HG02623 (cell line): Measurements from ENCODE around the gene PTGFRN.
"Not testable (repeated sequence)": the region's sequence is repeated elsewhere in the genome, so short reads cannot be mapped to it uniquely, and the experiment has no call there.

Experiments
- ATAC-seq: cut with Tn5 transposase; IDR thresholded peaks from one replicate; pipeline ENCODE4 v1.9.1; 2021; ENCODE audit warnings: moderate library complexity; ENCODE audit not compliant: unreplicated experiment

The PTGFRN gene

GRCh38 chr1:116915086-116915661 lies 5.5 kb downstream of the PTGFRN start:
- no peak for ATAC-seq

- no peak for ATAC-seq
These were observed 6.3 kb downstream of the PTGFRN start for GRCh38 chr1:116916002-116916401.

DNA sequence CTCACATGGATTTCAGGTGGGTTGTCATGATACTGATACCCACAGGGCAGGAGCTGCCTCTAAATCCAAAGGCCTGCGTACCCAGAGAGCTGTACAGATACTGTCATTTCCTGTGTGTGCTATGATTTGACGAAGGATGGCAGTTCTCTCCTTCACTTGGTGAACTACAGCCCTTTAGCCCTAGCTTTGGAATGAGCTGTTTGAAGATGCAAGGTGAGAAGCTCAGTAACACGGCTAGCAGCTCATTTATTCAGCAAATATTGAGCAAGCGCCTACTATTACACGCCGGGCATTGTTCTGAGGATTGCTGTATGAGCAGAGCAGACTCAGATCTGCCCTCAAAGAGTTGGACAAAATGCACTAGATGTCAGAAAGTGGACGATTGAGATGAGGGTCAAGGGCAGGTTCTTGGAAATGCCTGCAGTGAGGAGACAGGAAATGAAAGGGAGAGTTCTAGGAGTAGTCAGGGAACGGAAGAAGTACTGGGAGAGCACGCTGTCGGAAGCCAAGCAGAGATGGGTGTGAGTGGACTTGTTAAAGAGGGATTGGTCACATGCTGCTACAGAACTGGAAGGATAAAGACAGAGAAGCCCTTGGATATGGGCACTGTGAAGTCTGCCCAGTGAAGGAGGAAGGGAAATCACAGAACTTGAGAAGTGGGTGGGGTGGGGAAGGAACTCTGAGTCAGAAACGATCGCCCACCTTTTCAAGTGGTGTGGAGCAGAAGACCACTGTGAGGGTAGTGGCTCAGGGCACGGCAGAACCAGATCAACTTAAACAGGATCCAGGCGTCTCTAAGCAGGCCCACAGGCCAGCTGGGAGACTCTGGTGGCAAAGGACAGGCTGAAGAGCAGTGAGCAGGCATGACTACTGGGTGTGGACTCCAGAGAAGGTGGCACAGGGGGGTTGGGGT lies 7.1 kb downstream of the PTGFRN start:
- no peak for ATAC-seq

DNA sequence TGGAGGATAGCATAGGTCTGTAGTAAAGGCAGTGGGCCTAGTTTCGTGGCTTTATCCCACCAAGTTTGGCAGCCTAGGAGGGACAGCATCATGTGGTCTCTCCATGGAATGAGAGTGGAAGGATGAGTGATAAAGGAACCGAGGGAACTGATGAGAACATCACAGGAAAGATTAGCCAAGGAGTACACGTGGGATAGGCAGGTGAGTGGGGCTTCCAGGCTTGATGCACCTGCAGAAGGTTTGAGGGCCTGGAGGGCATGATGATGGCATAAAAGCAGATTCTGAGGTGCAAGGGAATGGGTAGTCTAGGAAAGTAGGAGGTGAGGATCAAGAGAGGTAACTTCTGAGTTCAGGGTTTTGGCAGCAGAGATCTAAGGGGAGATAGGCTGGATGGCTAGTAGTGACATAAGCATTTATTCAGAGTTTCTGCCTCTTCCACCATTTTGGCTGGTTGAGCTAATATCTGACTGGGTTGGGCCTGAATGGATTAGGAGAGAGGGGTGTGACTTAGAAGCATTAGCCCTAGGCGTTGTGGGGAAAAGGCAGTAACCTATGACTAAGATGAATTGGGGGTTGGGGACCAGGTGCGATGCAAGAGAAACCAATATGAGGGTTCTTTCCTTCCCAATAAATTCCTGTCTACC lies 9.1 kb downstream of the PTGFRN start:
- ATAC-seq: no peak

DNA sequence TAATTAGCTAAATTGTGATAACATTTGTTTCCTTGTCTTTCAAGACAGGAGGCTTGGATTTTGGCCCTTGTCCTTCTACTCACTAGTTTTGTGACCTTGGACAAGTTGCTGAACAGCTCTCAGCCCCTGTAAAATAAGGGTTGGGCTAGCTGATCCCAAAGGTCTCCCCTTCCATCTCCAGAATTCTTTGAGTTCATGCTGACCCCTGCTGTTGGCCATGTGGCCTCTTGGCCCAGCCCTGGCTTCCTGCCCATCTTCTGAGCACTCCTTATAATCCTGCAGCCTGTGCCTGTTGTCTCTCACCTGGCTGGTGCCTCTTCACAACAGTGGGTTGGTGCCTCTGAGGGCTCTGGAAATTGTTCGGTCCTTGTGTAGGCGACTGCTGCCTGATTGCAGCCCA lies 10.1 kb downstream of the PTGFRN start:
- no peak for ATAC-seq

DNA sequence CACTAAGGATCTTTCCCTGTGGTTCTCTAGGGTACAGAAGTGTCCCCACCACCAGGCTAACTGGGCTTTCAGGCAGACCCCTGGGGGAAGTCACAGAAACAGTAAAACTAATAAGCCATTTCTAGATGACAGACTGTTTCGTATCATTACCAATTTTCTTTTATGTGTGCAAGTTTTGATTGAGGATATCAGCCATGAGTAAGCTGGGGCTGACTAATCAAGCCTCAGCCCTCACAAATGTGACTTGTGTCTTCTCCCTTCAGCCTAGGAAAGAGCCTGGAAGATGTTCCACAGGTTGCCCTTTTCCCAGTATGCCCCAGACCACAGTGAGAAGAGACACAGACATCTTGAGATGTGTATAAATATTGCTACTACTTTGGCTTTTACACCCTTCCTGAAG lies 10.5 kb downstream of the PTGFRN start:
- ATAC-seq: no peak

- no peak for ATAC-seq
These were observed 11.7 kb downstream of the PTGFRN start for GRCh38 chr1:116921301-116921885.

GRCh38 chr1:116921937-116922336 lies 12.2 kb downstream of the PTGFRN start:
- ATAC-seq: no peak

- ATAC-seq: no peak
These were observed 13.7 kb downstream of the PTGFRN start for GRCh38 chr1:116923421-116923820.

- no peak for ATAC-seq
These were observed 17.5 kb downstream of the PTGFRN start for GRCh38 chr1:116927049-116927798.

- ATAC-seq: no peak
These were observed 20.4 kb downstream of the PTGFRN start for GRCh38 chr1:116929961-116930592.

DNA sequence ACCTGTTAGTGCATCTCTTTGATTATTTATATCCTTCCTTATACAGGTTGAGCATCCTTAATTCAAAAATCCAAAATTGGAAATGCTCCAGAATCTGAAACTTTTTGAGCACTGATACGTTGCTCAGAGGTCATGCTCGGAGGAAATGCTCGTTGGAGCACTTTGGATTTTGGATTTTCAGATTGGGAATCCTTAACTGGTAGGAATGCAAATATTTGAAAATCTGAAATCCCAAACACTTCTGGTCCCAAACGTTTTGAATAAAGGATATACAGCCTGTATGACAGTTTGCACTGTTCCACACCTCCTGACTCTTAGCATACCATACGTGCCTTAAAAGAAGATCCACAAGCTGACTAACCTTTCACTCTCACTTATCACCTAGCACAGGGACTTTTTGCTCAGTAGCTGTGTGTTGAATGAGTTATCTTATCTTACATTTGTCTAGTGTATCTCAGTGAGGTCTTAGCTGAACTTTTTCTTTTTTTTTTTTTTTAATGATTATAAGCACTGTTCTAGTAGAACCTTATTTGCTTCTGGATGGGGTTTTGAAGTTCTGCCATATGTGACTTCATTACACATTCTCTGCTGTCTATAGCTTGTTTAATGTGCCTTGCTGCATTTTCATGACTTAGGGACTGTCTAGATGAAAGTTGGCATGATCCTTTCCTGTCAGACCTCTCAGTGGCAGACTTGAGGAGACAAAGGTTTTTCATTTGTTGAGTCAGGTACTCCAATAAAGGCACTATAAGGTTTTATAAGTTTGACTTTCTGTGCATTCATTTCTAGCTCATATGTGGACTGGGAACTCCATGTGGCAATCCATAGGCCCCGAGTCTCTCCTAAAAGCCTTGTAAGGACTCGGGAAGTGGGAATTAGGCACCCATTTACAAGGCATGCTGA lies 21.6 kb downstream of the PTGFRN start:
- no peak for ATAC-seq

- no peak for ATAC-seq
These were observed 24.1 kb downstream of the PTGFRN start for GRCh38 chr1:116933606-116934515.

DNA sequence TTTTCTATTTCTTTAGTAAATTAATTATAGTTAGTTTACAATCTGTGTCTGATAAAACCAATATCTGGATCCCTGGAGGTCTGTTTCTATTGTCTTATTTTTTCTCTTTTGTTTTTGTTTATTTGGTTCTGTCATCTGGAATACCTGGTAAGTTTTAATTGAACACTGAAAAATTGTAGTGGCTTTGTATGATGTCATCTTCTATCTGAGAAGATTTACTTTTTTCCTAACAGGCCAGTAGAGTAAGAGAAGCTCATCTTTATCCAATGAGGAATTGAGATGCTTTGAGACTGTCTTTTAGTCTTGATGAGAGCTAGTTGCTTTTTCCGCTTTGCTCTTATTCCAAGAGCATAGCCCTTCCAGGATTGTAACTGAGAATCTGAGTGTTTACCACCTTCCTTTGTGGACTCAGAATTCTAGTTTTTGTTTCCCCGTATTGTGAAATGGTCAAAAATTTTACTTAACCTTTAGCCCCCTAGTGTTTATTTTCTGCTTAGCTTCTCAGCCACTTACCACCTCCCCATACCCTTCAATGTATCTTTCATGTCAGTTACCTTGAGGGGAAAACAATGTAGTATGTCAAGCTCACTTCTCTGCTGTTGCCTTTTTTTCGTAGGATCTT lies 25.0 kb downstream of the PTGFRN start:
- ATAC-seq: no peak

GRCh38 chr1:116938216-116938615 lies 28.5 kb downstream of the PTGFRN start:
- no peak for ATAC-seq

- not testable (repeated sequence) for ATAC-seq
These were observed 30.2 kb downstream of the PTGFRN start for GRCh38 chr1:116939780-116940543.
